Ecto neural progenitor cell (in vitro differentiated cells): ENCODE measurements around the gene SLC25A10.

Experiments used
- DNase-seq: peaks from one replicate; pipeline ENCODE4 v3.0.0-alpha.2; 2018; ENCODE audit warnings: low spot score

The SLC25A10 gene

GRCh38 chr17:81706232-81706611 lies 5.9 kb upstream of the SLC25A10 start:
- DNase-seq: no peak

GRCh38 chr17:81706757-81707624 lies 5.1 kb upstream of the SLC25A10 start:
- no peak for DNase-seq

GRCh38 chr17:81707725-81708646 lies 4.1 kb upstream of the SLC25A10 start:
- no peak for DNase-seq

GRCh38 chr17:81708739-81709185 lies 3.3 kb upstream of the SLC25A10 start:
- DNase-seq: no peak

GRCh38 chr17:81710514-81711308 lies 1.4 kb upstream of the SLC25A10 start:
- no peak for DNase-seq

- no peak for DNase-seq
These were observed 452 bp downstream of the SLC25A10 start for GRCh38 chr17:81712468-81713003.

GRCh38 chr17:81713004-81713555 lies 996 bp downstream of the SLC25A10 start:
- no peak for DNase-seq

GRCh38 chr17:81713556-81714411 lies 1.7 kb downstream of the SLC25A10 start:
- DNase-seq: peak; percentile 77

- no peak for DNase-seq
These were observed 2.5 kb downstream of the SLC25A10 start for GRCh38 chr17:81714412-81715106.

GRCh38 chr17:81715107-81715871 lies 3.2 kb downstream of the SLC25A10 start:
- no peak for DNase-seq

- DNase-seq: no peak
These were observed 4.0 kb downstream of the SLC25A10 start for GRCh38 chr17:81715872-81716673.

- no peak for DNase-seq
These were observed 4.6 kb downstream of the SLC25A10 start for GRCh38 chr17:81716674-81716996.

GRCh38 chr17:81717049-81717765 lies 5.1 kb downstream of the SLC25A10 start:
- DNase-seq: no peak

- no peak for DNase-seq
These were observed 5.6 kb downstream of the SLC25A10 start for GRCh38 chr17:81717766-81718089.

GRCh38 chr17:81719410-81720266 lies 7.6 kb downstream of the SLC25A10 start:
- no peak for DNase-seq

GRCh38 chr17:81720267-81721071 lies 8.4 kb downstream of the SLC25A10 start:
- no peak for DNase-seq
